ENCODE data around the gene DNAH10. TPM values are rescaled to one million over a fixed set of nuclear protein-coding genes. Genes with fewer than 3 reads are reported as not detected.

DNAH10 gene
- total and polyA plus RNA-seq, 2 of the 4 experiments (the other 2 are of a cell fraction) = 0.18 to 0.22 TPM

- dilution Hi-C loops (cut with HindIII; ENCODE audit: low sequenced_read_pairs, unreplicated experiment) = no loop called here
- Histone ChIP-seq H3K4ac (ENCODE audit: low read depth, low read length) (no peak overlapping the region), H3K27ac (ENCODE audit: insufficient read depth, low read length) (no peak overlapping the region), H3K36me3 (ENCODE audit: control insufficient read depth, insufficient read depth, low read length) (no peaks in the 10 kb centered on the region), H4K8ac (ENCODE audit: low read depth in 2 of 2, low read length in 2 of 2) (no peak overlapping the region), H3K9ac (ENCODE audit: low read depth, low read length) (no peak overlapping the region), H3K14ac (replicated peaks; ENCODE audit: low read depth, low read length) (no peak overlapping the region), H3K9me3 (ENCODE audit: control insufficient read depth, insufficient read depth, low read length) (0 out of 2 replicates have a peak, but pooled peaks cover 3% of the 10 kb centered on the region), H3K56ac (ENCODE audit: extremely low read depth, insufficient read depth, low read length) (no peak overlapping the region), H4K5ac (ENCODE audit: low read depth, low read length) (no peak overlapping the region), H3K4me1 (ENCODE audit: control insufficient read depth, insufficient read depth, low read length) (no peaks in the 10 kb centered on the region), H2BK120ac (ENCODE audit: low read depth, low read length) (no peak overlapping the region), H2BK15ac (ENCODE audit: low read depth, low read length) (no peak overlapping the region), H2BK20ac (ENCODE audit: low read depth, low read length) (no peak overlapping the region), H2AK9ac (replicated peaks; ENCODE audit: low read depth, low read length, poor library complexity) (no peak overlapping the region), H2AK5ac (ENCODE audit: low read depth, low read length) (no peak overlapping the region), H3K9me1 (ENCODE audit: insufficient read depth, low read length) (no peaks in the 10 kb centered on the region), H3K18ac (ENCODE audit: low read depth, low read length) (no peak overlapping the region), H4K20me1 (ENCODE audit: insufficient read depth, low read length) (no peaks in the 10 kb centered on the region), H3K4me2 (ENCODE audit: low read depth, low read length) (no peak overlapping the region), H3K27me3 (ENCODE audit: control insufficient read depth, insufficient read depth, low read length) (peaks cover 44% of the 10 kb centered on the region), H3K4me3 (ENCODE audit: insufficient read depth, low read depth, low read length) (no peak overlapping the region), H2BK5ac (ENCODE audit: low read depth, low read length, poor library complexity, severe bottlenecking) (no peak overlapping the region), H2AFZ (replicated peaks; ENCODE audit: low read length, poor library complexity) (no peak overlapping the region), H3K79me1 (ENCODE audit: low read depth in 1 of 2, low read length in 2 of 2) (no peaks in the 10 kb centered on the region), H4K91ac (ENCODE audit: insufficient read depth, low read depth, low read length) (no peak overlapping the region), H3K23ac (ENCODE audit: low read depth, low read length) (no peak overlapping the region)
- in situ Hi-C loops (cut with MboI; ENCODE audit: low sequenced_read_pairs) = no loop called here
- TF ChIP-seq RFX5 (IDR thresholded peaks at IDR 0.05; ENCODE audit: low read depth, low read length) (no peak), ELK1 (IDR thresholded peaks at IDR 0.05; ENCODE audit: borderline replicate concordance, low read depth, low read length) (no peak), RCOR1 (IDR thresholded peaks at IDR 0.05; ENCODE audit: insufficient replicate concordance, low read length) (no peak), MXI1 (IDR thresholded peaks at IDR 0.05; ENCODE audit: borderline replicate concordance, low read depth, low read length) (no peak), CEBPB (IDR thresholded peaks at IDR 0.05; ENCODE audit: low read depth, low read length) (no peak), NFE2L2 (IDR thresholded peaks at IDR 0.05; ENCODE audit: low read depth, low read length) (no peak), MAFK (IDR thresholded peaks at IDR 0.05; ENCODE audit: low read depth, low read length) (no peak), USF2 (IDR thresholded peaks at IDR 0.05; ENCODE audit: low read depth, low read length) (no peak), CTCF (conservative IDR thresholded peaks at IDR 0.05; ENCODE audit: low read depth, low read length) (no peak), FOS (IDR thresholded peaks at IDR 0.05; ENCODE audit: low read depth, low read length) (no peak), CHD1 (IDR thresholded peaks at IDR 0.05; ENCODE audit: low read depth, low read length) (no peak), MAZ (IDR thresholded peaks at IDR 0.05; ENCODE audit: borderline replicate concordance, low read depth, low read length) (no peak), RAD21 (IDR thresholded peaks at IDR 0.05; ENCODE audit: low read length) (no peak), BHLHE40 (IDR thresholded peaks at IDR 0.05; ENCODE audit: low read depth, low read length) (no peak)
- intact Hi-C loops (cut with micrococcal nuclease) = no loop called here
- CTCF ChIA-PET = interaction anchor here (0.6 kb wide), 1 partner anchor 28 kb away, joined by 4 read pairs; no protein-coding TSS in a partner anchor
- BruUV-seq (replicated peaks) = no TSS peak
- DNase-seq (no peak), ATAC-seq (ENCODE audit: low read depth) (no peak)
- POLR2A ChIA-PET (ENCODE audit: unreplicated experiment) = no interaction called here
- 78% methylated on average over 5 of the region's 10 CpGs; no CpG with 5 or more reads in 1 of the 2 experiments for WGBS, 2 experiments (ENCODE audit: extremely low coverage in 2 of 2, insufficient read length in 1 of 2)
Measured at GRCh38 chr12:123890536-123890902, 128.4 kb downstream of the DNAH10 start.
